Right atrium auricular region (tissue), 2 donors: ENCODE data around the gene RASD1. TPM values are rescaled to one million over a fixed set of nuclear protein-coding genes. Genes with fewer than 3 reads are reported as not detected.
A peak's percentile ranks its signal among the peaks of the same experiment; 100 is the strongest.

Experiments used
- DNase-seq: peaks from one replicate; pipeline ENCODE4 v3.0.0-alpha.2; 2019; ENCODE audit warnings: low spot score
- H3K27ac ChIP-seq, 2 donors: fragments of 200-600 bp; sonication (generic); 1 replicate in 1 of 2; 2 replicates in 1 of 2; pipeline ENCODE4 v1.5.1; 2016 to 2019
- H3K27me3 ChIP-seq, 2 donors: fragments of 200-600 bp; sonication (generic); one replicate each; pipeline versions ENCODE4 v1.5.1 to v1.6.0; 2017 to 2019
- H3K36me3 ChIP-seq: fragments of 200-600 bp; sonication (generic); one replicate; pipeline ENCODE4 v1.5.1; 2016
- H3K4me1 ChIP-seq, 2 donors: fragments of 200-600 bp; sonication (generic); one replicate each; pipeline versions ENCODE4 v1.5.1 to v1.6.0; 2017 to 2019
- H3K4me3 ChIP-seq, 2 donors: fragments of 200-600 bp; sonication (generic); 1 replicate in 1 of 2; 2 replicates in 1 of 2; pipeline ENCODE4 v1.5.1; 2017 to 2019; ENCODE audit warnings: mild to moderate bottlenecking in 1 of 2, moderate library complexity in 1 of 2
- H3K9me3 ChIP-seq, 2 donors: fragments of 200-600 bp; sonication (generic); one replicate each; pipeline ENCODE4 v1.5.1; 2019
- CTCF ChIP-seq, 2 donors: fragments of 200-600 bp; sonication (generic); IDR thresholded peaks; one replicate each; pipeline ENCODE4 v1.5.1; 2019; ENCODE audit warnings: antibody characterized with exemption in 2 of 2
- total RNA-seq, 2 donors: library from RNA; depleted of rRNA; stranded (reverse); fragments of >200 nt; gene quantifications; one replicate each; pipeline ENCODE4 v1.1.0, GENCODE V29; 2016

The RASD1 gene
- total RNA-seq, 2 donors from 2014 or later = 37.9 to 131 TPM

GRCh38 chr17:17503566-17504130, 7.5 kb upstream of the RASD1 start:
- H3K4me1 ChIP-seq = peaks cover 0 to 19% of the 10 kb centered on the region in 2 donors
- H3K9me3 ChIP-seq = no peaks in the 10 kb centered on the region
- peak overlapping the region in 1 of 2 donors; percentile 84 for H3K27ac ChIP-seq
- H3K27me3 ChIP-seq = no peaks in the 10 kb centered on the region
- no peak overlapping the region for H3K4me3 ChIP-seq
- no peaks in the 10 kb centered on the region for H3K36me3 ChIP-seq
- TF ChIP-seq CTCF (IDR thresholded peaks at IDR 0.05) = no peak
- DNase-seq = no peak

- H3K27me3 ChIP-seq = no peaks in the 10 kb centered on the region
- DNase-seq = no peak
- TF ChIP-seq CTCF (IDR thresholded peaks at IDR 0.05) = no peak
Observed at GRCh38 chr17:17502741-17503565, 6.8 kb upstream of the RASD1 start.

DNA sequence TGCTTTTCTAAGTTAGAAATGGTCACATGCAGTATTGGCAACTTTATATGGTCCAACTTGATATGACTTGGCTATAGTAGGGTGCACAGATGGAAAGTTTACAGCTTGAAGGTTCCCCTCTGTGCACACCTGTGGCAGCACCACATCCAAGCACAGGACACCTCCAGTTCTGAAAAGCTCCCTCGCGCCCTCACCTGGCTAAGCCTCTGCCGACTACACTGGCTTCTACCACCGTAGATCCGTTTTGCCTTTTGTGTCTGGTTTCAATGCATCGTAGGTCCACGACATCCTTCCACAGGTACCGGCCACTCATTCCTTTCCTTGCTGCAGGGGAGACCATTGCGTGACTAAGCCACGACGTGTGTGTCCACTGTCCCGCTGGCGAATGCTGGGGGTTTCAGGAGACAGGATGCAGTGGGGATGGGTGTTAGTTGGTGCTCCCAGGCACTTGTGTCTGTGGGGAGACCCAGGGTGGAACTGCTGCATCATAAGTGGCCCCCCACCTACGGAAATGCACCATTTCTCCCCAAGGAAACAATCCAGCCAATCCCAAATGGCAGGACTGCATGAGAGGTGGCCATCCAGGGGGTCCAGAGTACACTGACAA, 4.9 kb upstream of the RASD1 start:
- Histone ChIP-seq H3K4me3 (no peak overlapping the region), H3K9me3 (no peaks in the 10 kb centered on the region)

More at GRCh38 chr17:17502741-17503565, 6.8 kb upstream of the RASD1 start:
- H3K36me3 ChIP-seq = no peaks in the 10 kb centered on the region
- no peak overlapping the region for H3K27ac ChIP-seq
- H3K4me3 ChIP-seq = no peak overlapping the region
- no peaks in the 10 kb centered on the region for H3K9me3 ChIP-seq
- H3K4me1 ChIP-seq = peaks cover 0 to 19% of the 10 kb centered on the region in 2 donors

GRCh38 chr17:17499402-17500145, 3.4 kb upstream of the RASD1 start:
- no peak overlapping the region for H3K4me3 ChIP-seq
- H3K27ac ChIP-seq = no peak overlapping the region
- peaks cover 0 to 25% of the 10 kb centered on the region in 2 donors for H3K4me1 ChIP-seq
- no peaks in the 10 kb centered on the region for H3K9me3 ChIP-seq
- no peak for TF ChIP-seq CTCF (IDR thresholded peaks at IDR 0.05)
- H3K27me3 ChIP-seq = no peaks in the 10 kb centered on the region
- DNase-seq = no peak
- no peaks in the 10 kb centered on the region for H3K36me3 ChIP-seq

More for the DNA sequence above, 4.9 kb upstream of the RASD1 start:
- no peaks in the 10 kb centered on the region for H3K27me3 ChIP-seq
- H3K27ac ChIP-seq = no peak overlapping the region
- H3K36me3 ChIP-seq = no peaks in the 10 kb centered on the region
- DNase-seq = no peak
- TF ChIP-seq CTCF (IDR thresholded peaks at IDR 0.05) = peak in 1 of 2 donors; percentile 25
- peaks cover 0 to 11% of the 10 kb centered on the region in 2 donors for H3K4me1 ChIP-seq

- TF ChIP-seq CTCF (IDR thresholded peaks at IDR 0.05) = no peak
- no peaks in the 10 kb centered on the region for H3K9me3 ChIP-seq
- no peak overlapping the region for H3K4me3 ChIP-seq
- DNase-seq = no peak
- peaks cover 0 to 28% of the 10 kb centered on the region in 2 donors for H3K4me1 ChIP-seq
- H3K27me3 ChIP-seq = no peaks in the 10 kb centered on the region
- no peak overlapping the region for H3K27ac ChIP-seq
- no peaks in the 10 kb centered on the region for H3K36me3 ChIP-seq
Observed at GRCh38 chr17:17498606-17499301, 2.6 kb upstream of the RASD1 start.
